ENCODE measurements around the gene MPLKIP.
"Not testable (repeated sequence)": the region's sequence is repeated elsewhere in the genome, so short reads cannot be mapped to it uniquely, and the experiment has no call there.

- not testable (repeated sequence) for TF ChIP-seq CTCF, POLR2A (IDR thresholded peaks at IDR 0.05)
Observed at GRCh38 chr7:40141916-40142315, 7.5 kb upstream of the MPLKIP start.

All from thyroid gland (tissue), 4 donors.